Stimulated activated CD8-positive, alpha-beta memory T cell treated with anti-CD3 and anti-CD28 coated beads, Interleukin-4, amount 100 ng/mL, for 48 hours (primary cell): Measurements from ENCODE around the gene VEZT.
"Not testable (repeated sequence)": the region's sequence is repeated elsewhere in the genome, so short reads cannot be mapped to it uniquely, and the experiment has no call there.

ENCODE experiments used
- DNase-seq: peaks from one replicate; pipeline ENCODE4 v3.0.0-alpha.2; 2020

The VEZT gene

DNA sequence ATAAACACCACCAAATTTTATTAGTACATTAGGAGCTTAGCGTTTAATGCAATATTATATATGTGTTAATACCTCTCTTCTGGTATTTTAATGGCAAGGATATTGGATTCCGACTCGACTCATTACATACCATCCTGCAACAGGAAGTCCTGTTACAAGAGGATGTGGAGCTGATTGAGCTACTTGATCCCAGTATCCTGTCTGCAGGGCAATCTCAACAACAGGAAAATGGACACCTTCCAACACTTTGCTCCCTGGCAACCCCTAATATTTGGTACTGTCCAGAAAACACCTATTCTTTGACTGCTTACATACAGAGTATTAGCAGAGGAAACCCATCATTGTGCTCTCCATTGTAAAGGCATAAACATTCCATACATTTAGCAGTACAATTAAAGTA lies 45.2 kb downstream of the VEZT start:
- DNase-seq: no peak

DNA sequence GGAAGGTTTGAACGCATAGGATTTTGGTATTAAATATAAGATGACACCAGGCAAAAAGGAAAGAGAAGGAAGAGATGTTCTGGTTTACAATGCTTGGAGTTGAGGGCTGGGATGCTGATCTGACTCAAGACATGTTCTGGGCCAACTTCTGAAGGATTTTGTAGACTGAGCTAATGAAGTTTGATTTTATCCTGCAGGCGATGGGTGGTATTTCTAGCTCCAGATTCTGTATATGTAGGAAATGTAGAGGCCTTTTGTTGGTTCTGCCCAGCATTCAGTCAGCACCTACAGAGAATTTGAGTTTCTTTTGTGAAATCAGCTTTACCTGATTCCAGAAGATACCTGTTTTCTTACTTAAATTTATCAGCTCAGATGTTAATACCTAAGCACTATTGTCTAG lies 48.2 kb downstream of the VEZT start:
- DNase-seq: no peak

DNA sequence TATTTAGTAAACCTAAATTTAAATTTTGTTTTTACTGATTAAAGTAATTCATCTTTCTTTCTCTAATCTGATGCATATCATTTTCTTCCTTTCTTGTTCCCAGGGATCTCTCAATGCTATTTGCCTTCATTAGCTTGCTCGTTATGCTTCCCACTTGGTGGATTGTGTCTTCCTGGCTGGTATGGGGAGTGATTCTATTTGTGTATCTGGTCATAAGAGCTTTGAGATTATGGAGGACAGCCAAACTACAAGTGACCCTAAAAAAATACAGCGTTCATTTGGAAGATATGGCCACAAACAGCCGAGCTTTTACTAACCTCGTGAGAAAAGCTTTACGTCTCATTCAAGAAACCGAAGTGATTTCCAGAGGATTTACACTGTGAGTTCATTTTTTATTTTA lies 48.6 kb downstream of the VEZT start:
- DNase-seq: no peak

DNA sequence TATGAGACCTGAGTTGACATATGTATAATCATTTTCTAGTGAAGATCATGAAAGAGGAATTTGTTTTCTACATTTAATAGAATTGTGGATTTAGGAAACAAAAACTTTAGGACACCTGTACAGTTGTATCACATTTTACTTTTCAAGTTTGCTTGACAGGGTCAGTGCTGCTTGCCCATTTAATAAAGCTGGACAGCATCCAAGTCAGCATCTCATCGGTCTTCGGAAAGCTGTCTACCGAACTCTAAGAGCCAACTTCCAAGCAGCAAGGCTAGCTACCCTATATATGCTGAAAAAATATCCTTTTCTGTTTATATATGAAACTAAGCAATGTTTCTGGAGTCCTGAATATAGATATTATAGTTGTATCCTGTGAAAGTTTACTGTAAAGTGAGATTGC lies 52.3 kb downstream of the VEZT start:
- no peak for DNase-seq

DNA sequence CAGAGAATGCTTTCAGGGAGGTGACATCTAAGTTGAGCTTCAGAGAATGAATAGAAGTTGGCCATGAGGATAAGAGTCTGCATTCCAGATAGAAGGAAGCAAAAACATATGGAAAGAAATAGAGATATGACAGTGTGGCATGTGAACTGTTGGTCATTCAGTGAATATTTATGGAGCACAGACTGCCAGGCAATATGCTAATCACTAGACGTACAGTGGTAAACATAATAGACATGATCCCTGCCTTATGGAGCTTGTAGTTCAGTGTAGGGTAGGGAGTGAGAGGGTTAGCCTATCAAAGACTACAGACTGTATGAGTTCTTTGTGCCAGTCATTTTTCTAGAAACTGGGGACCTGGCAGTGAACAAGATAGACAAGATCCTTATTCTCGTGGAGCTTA lies 53.9 kb downstream of the VEZT start:
- DNase-seq: no peak

DNA sequence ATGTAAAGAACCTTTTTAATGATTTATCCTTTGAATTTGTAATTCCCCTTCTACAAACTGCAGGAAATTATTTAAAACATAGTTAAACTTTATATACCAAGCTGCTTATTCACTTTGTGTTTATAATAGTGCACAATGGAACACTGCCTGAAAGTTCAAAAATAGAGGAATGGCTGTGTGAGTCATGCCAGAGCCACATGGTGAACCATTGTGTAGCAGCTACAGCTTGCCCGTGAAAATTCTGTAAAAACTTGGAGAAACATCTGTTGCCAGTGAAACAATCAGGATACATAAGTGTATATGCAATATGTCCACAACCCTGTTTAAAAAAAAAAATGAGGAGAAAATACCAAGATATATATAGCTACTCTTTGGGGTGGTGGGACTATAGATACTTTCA lies 59.5 kb downstream of the VEZT start:
- no peak for DNase-seq

DNA sequence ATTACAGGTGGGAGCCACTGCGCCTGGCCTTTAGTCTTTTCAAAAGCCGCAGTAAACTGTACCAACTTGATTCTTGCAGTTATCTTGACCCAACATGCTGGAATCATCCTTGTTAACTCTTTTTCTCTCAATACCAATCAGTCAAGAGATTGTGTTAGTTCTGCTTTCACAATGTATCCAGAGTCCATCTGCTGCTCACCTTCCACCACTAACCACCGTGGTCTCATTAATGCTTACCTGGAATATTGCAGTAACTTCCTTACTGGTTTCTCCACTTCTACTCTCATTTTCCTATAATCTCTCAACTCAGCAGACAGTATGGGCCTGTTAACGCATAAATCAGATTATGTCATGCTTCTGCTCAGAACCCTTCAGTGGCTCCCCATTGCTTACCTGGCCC lies 62.2 kb downstream of the VEZT start:
- DNase-seq: no peak

DNA sequence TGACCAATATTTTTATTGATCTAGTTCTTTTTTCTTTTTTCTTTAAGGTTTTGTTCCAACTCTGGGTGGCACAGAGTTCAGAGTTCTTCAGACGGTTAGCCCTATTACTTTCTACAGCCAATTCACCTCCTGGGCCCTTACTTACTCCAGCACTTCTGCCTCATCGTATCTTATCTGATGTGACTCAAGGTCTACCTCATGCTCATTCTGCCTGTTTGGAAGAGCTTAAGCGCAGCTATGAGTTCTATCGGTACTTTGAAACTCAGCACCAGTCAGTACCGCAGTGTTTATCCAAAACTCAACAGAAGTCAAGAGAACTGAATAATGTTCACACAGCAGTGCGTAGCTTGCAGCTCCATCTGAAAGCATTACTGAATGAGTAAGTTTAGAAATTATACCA lies 64.7 kb downstream of the VEZT start:
- no peak for DNase-seq

DNA sequence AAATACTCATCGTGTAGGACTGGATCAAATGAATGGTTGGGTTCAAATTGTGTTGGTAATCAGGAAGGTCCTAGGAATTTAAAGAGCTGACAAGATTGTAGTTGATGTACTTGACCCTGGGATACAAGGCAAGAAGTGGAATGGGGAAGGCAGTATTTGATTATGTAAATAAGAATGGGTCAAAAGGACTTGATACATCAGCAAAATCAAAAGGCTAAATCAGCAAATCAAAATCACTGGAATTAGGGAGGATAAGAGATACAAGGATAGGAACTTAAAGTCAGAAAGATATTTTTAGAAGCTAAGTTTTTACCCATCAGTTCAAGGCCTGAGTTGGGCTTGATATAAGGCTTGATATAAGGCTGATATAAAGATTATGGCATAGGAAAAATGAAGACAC lies 65.8 kb downstream of the VEZT start:
- DNase-seq: no peak

DNA sequence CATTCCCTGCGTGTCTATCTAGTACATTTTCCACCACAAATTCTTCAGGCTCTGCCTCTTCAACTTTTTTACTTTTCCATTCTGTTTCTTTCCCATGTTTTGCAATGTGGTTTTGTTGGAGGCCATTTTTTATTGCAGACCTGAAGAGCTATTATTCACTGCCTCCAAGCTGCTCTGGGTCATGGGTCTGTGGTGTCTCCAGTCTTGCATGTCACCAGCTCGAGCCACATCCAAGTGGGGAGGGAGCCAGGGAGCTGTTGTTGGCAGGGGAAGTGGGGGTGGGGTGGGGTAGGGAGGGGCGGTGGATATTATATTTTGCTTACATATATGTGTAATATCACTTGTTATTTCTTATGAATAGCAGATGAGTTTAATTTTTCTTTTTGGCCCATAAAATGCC lies 69.1 kb downstream of the VEZT start:
- no peak for DNase-seq

DNA sequence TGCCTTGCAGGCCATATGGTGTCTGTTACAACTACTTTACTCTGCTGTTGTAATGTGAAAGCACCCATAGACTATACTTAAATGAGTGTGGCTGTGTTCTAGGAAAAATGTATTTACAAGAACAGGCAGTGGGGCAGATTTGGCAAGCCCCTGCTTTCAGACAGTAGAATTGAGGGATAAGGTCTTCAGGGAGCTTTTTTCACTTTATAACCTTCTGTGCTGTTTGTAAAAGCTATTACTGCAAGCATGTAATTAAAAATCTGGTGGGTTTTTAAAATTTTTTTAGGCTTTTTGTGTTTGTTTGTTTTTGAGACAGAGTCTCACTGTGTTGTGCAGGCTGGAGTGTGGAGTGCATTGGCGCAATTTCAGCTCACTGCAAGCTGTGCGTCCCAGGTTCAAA lies 73.9 kb downstream of the VEZT start:
- DNase-seq: no peak

DNA sequence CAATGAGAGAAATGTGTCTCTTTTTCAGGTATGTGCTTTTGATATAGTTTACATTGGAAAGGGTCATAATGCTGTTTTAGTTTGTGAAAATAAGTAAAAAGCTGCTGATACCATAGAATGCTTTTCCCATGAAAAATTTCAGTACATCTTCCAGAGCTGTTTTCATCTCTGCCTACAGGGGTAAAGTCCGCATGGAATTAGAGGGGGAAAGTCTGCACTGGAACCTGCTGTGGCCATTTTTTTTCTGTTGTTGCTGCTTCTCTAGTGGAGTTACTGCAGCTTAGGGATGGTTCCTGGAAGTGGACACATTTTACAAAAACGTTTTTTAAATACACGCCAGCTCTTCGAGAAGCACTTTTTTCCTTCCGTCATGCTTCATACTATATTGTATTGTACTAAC lies 81.3 kb downstream of the VEZT start:
- DNase-seq: no peak

DNA sequence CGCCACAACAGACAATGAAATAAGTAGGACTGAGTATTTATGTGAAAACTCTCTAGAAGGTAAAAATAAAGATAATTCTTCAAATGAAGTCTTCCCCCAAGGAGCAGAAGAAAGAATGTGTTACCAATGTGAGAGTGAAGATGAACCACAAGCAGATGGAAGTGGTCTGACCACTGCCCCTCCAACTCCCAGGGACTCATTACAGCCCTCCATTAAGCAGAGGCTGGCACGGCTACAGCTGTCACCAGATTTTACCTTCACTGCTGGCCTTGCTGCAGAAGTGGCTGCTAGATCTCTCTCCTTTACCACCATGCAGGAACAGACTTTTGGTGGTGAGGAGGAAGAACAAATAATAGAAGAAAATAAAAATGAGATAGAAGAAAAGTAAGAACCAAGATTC lies 82.7 kb downstream of the VEZT start:
- DNase-seq: no peak

DNA sequence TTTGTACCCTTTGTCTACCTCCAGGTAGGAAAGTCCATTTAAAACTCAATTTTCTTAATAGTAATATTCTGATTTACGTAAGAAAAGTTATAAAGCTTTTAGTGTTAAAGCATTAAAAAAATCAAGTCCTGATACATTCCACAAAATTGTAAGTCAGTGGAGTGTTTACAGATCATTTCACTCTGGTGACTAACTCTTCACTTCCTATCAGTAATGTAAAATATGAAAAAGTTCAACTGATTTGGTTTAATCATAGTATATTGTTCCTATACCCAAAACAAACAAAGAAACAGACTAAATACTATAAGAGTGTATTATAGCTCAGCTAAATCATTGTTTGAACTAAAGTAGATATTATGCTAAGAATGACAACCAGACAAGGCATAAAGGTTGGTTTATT lies 85.9 kb downstream of the VEZT start:
- no peak for DNase-seq

DNA sequence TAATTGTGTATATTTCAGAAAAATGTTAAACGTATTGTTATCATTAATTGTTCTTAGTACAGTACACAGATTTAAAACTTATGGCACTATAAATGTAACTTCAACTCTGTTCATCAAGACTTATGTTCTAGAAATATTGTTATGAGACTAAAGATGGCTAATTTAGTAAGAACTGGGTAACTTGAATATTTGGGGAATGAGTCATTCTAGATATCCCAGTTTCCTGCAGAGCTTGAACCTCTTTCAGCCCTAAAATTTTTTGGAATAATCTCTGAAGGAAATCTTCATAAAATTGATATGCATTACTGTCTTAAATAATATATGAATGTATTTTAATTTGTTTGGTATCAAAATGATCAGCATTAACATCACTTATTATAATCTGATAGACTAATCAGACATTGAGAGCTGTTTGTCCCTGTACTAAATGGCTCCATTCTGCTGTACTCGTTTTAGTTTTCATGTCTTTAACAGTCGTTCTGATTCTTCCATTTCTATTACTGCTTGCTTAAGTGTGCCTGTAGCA lies 87.1 kb downstream of the VEZT start:
- DNase-seq: no peak

DNA sequence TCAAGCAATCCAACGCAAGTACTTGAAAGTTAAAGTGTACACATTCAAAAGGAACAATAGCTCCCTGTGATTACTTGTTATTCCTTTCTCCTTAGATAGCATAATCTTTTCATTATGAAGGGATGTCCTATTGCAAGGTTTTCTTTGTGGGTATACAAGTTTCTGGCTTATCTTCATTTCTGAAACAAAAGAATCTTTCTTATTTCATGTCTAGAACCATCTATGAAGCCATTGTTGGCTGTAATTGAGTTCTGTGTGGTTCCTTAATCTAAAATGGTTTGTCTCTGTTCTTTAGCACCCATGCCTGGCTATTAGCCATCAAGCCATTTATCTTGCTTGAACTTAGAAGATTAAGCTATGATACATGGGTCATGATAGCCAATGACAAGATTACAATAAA lies 95.0 kb downstream of the VEZT start:
- no peak for DNase-seq

DNA sequence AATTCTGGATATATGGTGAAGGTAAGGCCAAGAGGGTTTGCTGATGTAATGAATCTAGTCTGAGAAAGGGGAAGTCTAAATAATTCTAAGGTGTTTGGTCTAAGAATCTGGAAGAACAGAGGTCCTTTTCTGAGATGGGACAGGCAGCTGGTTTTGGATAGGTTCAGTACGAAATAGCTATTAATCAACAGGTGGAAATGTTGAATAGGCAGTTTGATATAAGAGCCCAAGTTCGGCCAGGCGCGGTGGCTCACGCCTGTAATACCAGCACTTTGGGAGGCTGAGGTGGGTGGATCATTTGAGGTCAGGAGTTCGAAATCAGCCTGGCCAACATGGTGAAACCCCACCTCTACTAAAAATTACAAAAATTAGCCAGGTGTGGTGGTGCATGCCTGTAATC lies 97.1 kb downstream of the VEZT start:
- DNase-seq: not testable (repeated sequence)

DNA sequence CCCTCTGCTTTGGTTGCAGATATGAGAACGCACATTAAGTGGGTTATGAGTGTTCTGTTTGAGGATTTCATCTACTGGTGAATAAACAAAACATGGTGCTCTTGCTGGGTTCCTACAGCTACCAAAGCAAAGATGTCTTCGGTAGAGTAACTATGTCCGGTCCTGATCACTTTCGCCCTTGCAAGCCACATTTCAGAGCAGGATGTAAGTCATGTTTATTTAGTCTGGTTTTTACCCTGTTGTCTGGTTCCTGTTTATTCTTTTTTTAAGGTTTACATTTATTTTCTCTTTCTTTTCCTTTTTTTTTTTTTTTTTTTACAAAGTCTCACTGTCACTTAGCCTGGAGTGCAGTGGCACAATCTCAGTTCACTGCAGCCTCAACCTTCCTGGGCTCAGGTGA lies 99.2 kb downstream of the VEZT start:
- DNase-seq: no peak

DNA sequence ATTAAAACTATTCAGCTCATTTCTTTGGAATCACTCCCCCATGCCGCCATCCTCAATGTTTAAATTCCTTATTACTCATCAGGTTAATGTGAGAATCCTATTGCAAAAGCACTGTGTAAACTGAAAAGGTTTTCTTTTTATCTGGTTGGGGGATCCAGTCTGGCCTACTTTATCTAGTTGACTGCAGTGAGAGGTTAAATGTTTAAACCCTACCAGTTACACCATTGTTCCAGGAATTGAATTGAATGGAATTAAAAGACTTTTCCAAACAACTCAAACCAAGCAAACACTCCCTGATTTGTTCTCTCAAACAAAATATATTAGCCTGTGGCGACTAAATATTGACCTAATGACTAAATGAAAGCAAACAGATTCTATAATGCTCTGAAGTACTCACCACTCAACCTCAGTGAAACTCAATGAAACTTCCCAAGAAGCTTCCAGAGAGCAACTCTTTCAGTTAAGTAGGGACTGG lies 100.5 kb downstream of the VEZT start:
- DNase-seq: no peak

DNA sequence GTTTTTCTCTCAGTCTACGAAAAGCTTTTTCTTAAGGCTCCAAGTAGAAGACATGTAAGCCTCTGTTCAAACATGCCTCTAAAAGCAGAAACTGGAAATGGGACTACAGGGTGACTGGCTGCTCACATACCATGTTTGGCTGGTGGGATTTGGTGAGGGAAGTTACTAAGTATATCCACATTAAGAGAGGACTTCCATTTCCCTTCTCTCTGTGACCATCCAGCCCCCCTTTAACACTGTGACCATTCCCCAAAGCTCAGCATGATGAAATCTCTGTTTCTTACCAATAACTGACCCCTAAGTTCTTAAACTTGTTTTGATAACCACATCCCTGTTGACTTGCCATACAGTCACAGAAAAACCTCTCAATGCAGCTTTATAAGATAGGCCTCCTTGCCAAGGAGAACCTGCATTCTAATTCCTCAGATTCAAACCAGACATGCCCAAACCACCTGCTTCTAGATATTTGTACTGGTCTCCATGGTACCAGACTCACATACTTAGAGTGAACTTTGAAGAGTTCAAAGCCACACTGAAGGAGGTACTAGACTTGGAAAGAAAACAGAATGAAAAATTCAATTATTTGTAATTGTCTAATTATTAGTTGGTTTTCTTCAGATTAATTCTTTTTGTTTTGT lies 102.2 kb downstream of the VEZT start:
- DNase-seq: no peak

DNA sequence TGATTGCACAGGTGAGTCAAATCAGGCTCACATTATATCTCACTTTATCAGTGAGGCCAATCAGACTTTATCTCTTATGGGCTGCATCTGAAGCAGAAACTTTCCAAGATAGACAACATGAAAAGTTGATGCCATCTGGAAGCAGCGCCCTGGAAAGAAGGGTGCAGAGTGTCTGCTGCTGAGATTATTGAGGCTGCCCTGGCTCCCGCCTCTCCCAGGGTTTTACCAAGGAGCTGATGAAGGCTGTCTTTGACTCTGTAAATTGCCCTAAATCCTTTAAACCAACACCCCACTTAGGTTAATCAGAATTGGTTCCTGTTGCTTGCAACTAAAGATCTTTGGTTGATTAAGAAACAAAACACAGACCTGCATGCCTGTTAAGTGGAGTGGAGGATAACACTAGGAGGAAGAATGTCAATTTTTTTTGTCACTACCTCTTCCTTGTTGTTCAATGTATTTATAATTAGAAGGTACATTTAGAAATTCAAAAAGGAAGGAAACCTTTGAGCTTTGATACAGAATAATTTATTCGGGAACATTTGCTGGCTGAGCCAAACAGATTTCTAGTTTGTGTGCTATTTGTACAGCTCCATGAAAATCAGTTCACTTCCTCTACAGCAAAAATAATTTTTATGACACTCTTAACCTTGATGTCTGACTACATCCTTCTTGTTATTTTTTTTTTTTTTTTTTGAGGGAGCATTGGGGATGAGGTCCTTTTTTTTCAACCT lies 104.1 kb downstream of the VEZT start:
- DNase-seq: no peak

DNA sequence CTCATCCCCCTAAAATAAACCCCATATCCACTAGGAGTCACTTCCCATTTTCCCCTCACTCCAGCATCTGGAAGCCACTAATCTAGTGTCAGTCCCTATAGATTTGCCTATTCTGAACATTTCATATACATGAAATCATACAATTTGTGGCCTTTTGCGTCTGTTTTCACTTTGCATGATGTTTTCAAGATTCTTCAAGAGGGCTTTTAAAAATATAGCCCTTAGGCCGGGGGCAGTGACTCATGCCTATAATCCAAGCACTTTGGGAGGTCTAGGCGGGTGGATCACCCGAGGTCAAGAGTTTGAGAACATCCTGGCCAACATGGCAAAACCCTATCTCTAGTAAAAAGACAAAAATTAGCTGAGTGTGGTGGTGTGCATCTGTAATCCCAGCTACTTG lies 104.7 kb downstream of the VEZT start:
- DNase-seq: no peak

DNA sequence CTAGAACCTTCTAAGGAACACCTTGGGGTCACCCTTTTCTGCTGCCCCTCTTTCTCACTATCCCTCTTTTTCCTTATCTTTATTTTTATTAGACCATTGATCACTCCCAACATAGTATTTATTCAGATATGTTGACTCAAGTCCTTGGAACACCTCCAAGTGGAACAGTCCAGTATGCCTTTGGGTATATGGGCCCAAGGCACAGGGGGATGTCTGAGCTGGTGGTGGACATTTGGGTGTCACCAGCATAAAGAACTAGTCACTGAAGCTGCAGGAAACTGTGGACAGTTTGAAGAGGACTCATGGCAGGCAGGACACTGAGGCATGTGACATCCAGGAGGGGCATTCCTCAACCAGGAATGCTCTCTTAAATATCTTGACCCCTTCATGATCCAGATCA lies 105.6 kb downstream of the VEZT start:
- no peak for DNase-seq

DNA sequence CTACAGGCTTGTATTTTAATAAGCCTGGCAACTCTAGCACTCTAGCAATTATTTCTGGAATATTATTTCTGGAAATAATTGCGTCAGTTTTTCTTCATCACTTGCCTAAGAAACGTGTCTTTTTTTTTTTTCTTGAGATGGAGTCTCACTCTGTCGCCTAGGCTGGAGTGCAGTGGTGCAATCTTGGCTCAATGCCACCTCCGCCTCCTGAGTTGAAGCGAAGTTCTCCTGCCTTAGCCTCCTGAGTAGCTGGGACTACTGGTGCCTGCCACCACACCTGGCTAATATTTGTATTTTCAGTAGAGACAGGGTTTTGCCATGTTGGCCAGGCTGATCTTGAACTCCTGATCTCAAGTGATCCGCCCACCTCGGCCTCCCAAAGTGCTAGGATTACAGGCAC lies 106.6 kb downstream of the VEZT start:
- DNase-seq: not testable (repeated sequence)

DNA sequence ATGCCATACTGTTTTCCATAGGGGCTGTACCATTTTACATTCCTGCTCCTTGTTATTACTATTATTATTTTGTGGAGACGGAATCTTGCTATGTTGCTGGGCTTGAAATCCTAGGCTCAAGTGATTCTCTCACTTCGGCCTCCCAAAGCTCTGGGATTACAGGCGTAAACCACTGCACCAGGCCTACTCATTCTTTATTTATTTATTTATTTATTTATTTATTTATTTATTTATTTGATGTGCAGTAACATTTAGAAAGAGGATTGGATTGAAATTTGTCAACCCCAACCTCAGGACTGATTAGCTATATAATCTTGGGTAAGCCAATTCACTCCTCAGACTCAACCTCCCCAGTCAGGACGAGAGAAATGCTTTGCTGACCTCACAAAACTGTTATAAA lies 107.9 kb downstream of the VEZT start:
- DNase-seq: no peak
